Naive thymus-derived CD4-positive, alpha-beta T cell (primary cell): ENCODE results near the gene SDHAF3. TPM values are rescaled to one million over a fixed set of nuclear protein-coding genes. Genes with fewer than 3 reads are reported as not detected.
"Not testable (repeated sequence)": the region's sequence is repeated elsewhere in the genome, so short reads cannot be mapped to it uniquely, and the experiment has no call there.

Experiments used
- ATAC-seq: fragments of 150-1000 bp; cut with Tn5 transposase; 2 replicates; pipeline ENCODE4 v1.10.0; 2021; ENCODE audit warnings: mild to moderate bottlenecking, moderate library complexity
- CTCF ChIA-PET: fragments of 350-600 bp; sonication (Branson Sonifier 250); formaldehyde crosslinking; loops from one replicate; lab custom pipeline; 2021; ENCODE audit warnings: antibody characterized with exemption; lab: Charles Lee
- POLR2A ChIA-PET: fragments of 350-600 bp; sonication (Branson Sonifier 250); formaldehyde crosslinking; loops from one replicate; lab custom pipeline; 2021; ENCODE audit warnings: antibody characterized with exemption, inconsistent platforms; lab: Charles Lee
- DNase-seq, 9 donors: peaks; one replicate each; pipeline versions ENCODE4 v3.0.0 to v3.0.0-alpha.2; 2020 to 2022; ENCODE audit warnings: mixed read lengths in 1 of 9
- H3K27ac ChIP-seq: one replicate; pipeline ENCODE4 v1.7.0; 2013; ENCODE audit warnings: mild to moderate bottlenecking, low read depth, low read length, moderate library complexity
- H3K27me3 ChIP-seq, 2 donors: one replicate each; pipeline ENCODE4 v1.7.0; 2013; ENCODE audit warnings: low read length in 2 of 2, mild to moderate bottlenecking in 2 of 2, moderate library complexity in 2 of 2; ENCODE audit not compliant: control insufficient read depth in 2 of 2, insufficient read depth in 2 of 2
- H3K36me3 ChIP-seq, 3 experiments: 1 replicate in 2 of 3; 2 replicates in 1 of 3; pipeline ENCODE4 v1.7.0; 2013; ENCODE audit warnings: low read length in 3 of 3, mild to moderate bottlenecking in 3 of 3, moderate library complexity in 1 of 3; ENCODE audit not compliant: insufficient read depth in 3 of 3, control insufficient read depth in 2 of 3
- H3K4me1 ChIP-seq, 2 donors: one replicate each; pipeline ENCODE4 v1.7.0; 2013; ENCODE audit warnings: low read length in 2 of 2, mild to moderate bottlenecking in 2 of 2, moderate library complexity in 1 of 2; ENCODE audit not compliant: control insufficient read depth in 2 of 2, insufficient read depth in 2 of 2
- H3K4me3 ChIP-seq: 2 replicates; pipeline ENCODE4 v1.7.0; 2013; ENCODE audit warnings: mild to moderate bottlenecking, low read length
- H3K9me3 ChIP-seq, 3 experiments: 1 replicate in 2 of 3; 2 replicates in 1 of 3; pipeline ENCODE4 v1.7.0; 2013; ENCODE audit warnings: low read length in 3 of 3; ENCODE audit not compliant: control insufficient read depth in 2 of 3
- H3K27ac Mint-ChIP-seq, 9 donors: one replicate each; pipeline ENCODE4 v1.8.0; 2020 to 2022; ENCODE audit warnings: mixed read lengths in 9 of 9, mild to moderate bottlenecking in 8 of 9, moderate library complexity in 5 of 9, inconsistent platforms in 2 of 9
- H3K27me3 Mint-ChIP-seq, 5 donors: one replicate each; pipeline ENCODE4 v1.8.0; 2021 to 2022; ENCODE audit warnings: mixed read lengths in 5 of 5, mild to moderate bottlenecking in 1 of 5
- H3K36me3 Mint-ChIP-seq, 5 donors: one replicate each; pipeline ENCODE4 v1.8.0; 2020 to 2022; ENCODE audit warnings: mixed read lengths in 5 of 5, mild to moderate bottlenecking in 3 of 5, inconsistent platforms in 1 of 5
- H3K4me1 Mint-ChIP-seq, 7 donors: one replicate each; pipeline ENCODE4 v1.8.0; 2020 to 2022; ENCODE audit warnings: mixed read lengths in 7 of 7, mild to moderate bottlenecking in 3 of 7, inconsistent platforms in 1 of 7
- H3K4me3 Mint-ChIP-seq, 10 donors: one replicate each; pipeline ENCODE4 v1.8.0; 2020 to 2022; ENCODE audit warnings: mild to moderate bottlenecking in 10 of 10, mixed read lengths in 10 of 10, moderate library complexity in 6 of 10, inconsistent platforms in 2 of 10
- H3K9me3 Mint-ChIP-seq, 11 donors: one replicate each; pipeline ENCODE4 v1.8.0; 2020 to 2022; ENCODE audit warnings: mixed read lengths in 11 of 11, mild to moderate bottlenecking in 4 of 11, inconsistent platforms in 1 of 11, moderate library complexity in 1 of 11
- intact Hi-C, 2 donors: fragments of 100-400 bp; cut with micrococcal nuclease; formaldehyde crosslinking; loops; one replicate each; pipeline ENCODE4 v1.15.1; 2023
- polyA plus RNA-seq, 2 donors: library from polyadenylated mRNA; unstranded; fragments of 300-500 nt; fragmentation: Illumina TruSeq; gene quantifications; one replicate each; pipeline ENCODE4 v1.2.3, GENCODE V29; 2021
- total RNA-seq, 6 experiments: library from RNA in 5 of 6; stranded (reverse) in 5 of 6; gene quantifications; 1 replicate in 5 of 6; 2 replicates in 1 of 6; pipeline ENCODE4 v1.2.3 and lab custom pipeline; 2021 to 2026

Gene SDHAF3
- total and polyA plus RNA-seq, 7 experiments from 2014 or later, result 8.4 to 67.8 (median 14.4) TPM

- Mint-ChIP-seq H3K4me1 (peaks cover 20 to 77% (median 65%) of the 10 kb centered on the region in 7 donors), H3K36me3 (peaks cover 0 to 31% (median 16%) of the 10 kb centered on the region in 5 donors), H3K27me3 (no peaks in the 10 kb centered on the region), H3K27ac (peak overlapping the region in 3 of 9 donors; percentile 14 to 75 (median 40)), H3K4me3 (peak overlapping the region in 9 of 10 donors; percentile 3 to 98 (median 50)), H3K9me3 (peaks cover 0 to 16% (median 1%) of the 10 kb centered on the region in 11 donors)
- Histone ChIP-seq H3K27me3 (no peaks in the 10 kb centered on the region), H3K36me3 (no peaks in the 10 kb centered on the region), H3K27ac (no peak overlapping the region), H3K4me1 (peaks cover 7 to 15% of the 10 kb centered on the region in 2 donors), H3K9me3 (no peaks in the 10 kb centered on the region), H3K4me3 (no peak overlapping the region)
- no peak for ATAC-seq
- ChIA-PET POLR2A (interaction anchor here (0.7 kb wide), 1 partner anchor 753 kb away, joined by 4 read pairs; no protein-coding TSS in a partner anchor), CTCF (no interaction called here)
- no peak for DNase-seq
- intact Hi-C loops, result loop anchor here (5.0 to 10.0 kb wide), 2 partner anchors 1045 to 1758 kb away; partner anchors contain the start of gene TRRAP (in 1 of the 2)
Measured at GRCh38 chr7:97119747-97120146, 2.2 kb downstream of the SDHAF3 start.

DNA sequence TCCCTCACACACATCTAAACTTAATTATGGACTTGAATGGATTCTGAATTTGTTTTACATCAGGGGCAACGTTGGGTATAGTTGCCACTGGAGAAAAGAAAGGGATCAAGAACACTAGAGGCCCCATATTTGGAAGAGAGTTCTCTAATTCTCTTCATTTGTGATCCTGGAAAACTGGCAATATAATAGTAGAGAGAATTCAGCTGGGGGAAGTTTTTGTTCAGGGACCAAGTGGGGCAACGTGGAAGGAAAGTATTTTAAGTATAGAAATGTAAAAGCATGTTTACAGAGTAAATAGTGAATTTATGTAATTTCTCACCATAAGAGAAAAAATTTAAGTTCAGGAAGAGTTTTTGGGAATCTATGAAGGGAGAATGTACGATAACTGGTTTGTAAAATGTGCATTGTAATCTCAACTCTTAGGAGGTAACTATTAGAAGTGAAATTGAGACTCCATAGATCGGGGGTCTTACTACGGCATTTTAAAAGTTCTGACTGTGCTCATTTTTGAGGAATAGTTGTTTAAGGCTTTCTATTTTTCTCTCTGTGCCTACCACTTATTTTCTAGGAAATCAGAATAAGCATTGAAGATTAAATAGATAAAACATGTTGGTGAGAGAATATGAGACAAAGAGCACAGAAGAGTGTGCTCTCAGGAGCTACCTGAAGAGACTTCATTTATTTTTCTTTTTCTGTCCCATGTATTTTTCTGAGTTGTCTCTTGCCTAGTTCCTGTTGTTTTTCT, 3.4 kb downstream of the SDHAF3 start:
- Mint-ChIP-seq H3K27ac (no peak overlapping the region), H3K36me3 (peaks cover 7 to 39% (median 25%) of the 10 kb centered on the region in 5 donors), H3K27me3 (no peaks in the 10 kb centered on the region), H3K9me3 (peaks cover 0 to 23% (median 8%) of the 10 kb centered on the region in 11 donors), H3K4me1 (peaks cover 23 to 80% (median 72%) of the 10 kb centered on the region in 7 donors), H3K4me3 (peak overlapping the region in 1 of 10 donors; percentile 11)
- intact Hi-C loops, result no loop called here
- Histone ChIP-seq H3K4me3 (no peak overlapping the region), H3K9me3 (no peaks in the 10 kb centered on the region), H3K27me3 (no peaks in the 10 kb centered on the region), H3K27ac (no peak overlapping the region), H3K4me1 (peaks cover 7 to 15% of the 10 kb centered on the region in 2 donors), H3K36me3 (no peaks in the 10 kb centered on the region)
- ATAC-seq, result no peak
- DNase-seq, result no peak
- POLR2A ChIA-PET, result no interaction called here
- CTCF ChIA-PET, result no interaction called here

DNA sequence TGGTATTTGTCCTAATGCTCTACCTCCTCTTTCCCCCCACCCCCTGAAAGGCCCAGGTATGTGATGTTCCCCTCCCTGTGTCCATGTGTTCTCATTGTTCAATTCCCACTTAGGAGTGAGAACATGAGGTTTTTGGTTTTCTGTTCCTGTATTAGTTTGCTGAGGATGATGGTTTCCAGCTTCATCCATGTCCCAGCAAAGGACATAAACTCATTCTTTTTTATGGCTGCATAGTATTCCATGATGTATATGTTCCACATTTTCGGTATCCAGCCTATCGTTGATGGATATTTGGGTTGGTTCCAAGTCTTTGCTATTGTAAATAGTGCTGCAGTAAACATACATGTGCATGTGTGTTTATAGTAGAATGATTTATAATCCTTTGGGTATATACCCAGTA, 5.6 kb downstream of the SDHAF3 start:
- peaks cover 15 to 71% (median 63%) of the 10 kb centered on the region in 7 donors for H3K4me1 Mint-ChIP-seq

DNA sequence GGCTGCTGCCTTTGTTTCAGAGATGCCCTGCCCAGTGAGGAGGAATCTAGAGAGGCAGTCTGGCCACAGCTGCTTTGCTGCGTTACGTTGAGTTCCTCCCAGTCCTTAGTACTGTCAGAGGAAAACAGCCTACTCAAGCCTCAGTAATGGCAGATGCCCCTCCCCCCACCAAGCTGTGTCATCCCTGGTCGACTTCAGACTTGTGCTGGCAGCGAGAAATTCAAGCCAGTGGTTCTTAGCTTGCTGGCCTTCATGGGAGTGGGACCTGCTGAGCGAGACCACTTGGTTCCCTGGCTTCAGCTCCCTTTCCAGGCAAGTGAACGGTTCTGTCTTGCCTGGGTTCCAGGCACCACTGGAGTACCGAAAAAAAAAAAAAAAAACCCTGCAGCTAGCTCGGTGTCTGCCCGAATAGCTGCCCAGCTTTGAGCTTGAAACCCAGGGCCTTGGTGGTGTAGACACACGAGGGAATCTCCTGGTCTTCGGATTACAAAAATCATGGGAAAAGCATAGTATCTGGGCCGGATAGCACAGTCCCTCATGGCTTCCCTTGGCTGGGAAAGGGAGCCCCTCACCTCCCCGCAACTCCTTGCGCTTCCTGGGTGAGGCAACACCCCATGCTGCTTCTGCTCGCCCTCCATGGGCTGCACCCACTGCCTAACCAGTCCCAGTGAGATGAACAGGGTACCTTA, 9.1 kb downstream of the SDHAF3 start:
- Mint-ChIP-seq H3K4me3 (no peak overlapping the region), H3K9me3 (peaks cover 0 to 12% (median 6%) of the 10 kb centered on the region in 11 donors), H3K27me3 (no peaks in the 10 kb centered on the region), H3K27ac (no peak overlapping the region), H3K4me1 (peaks cover 3 to 57% (median 47%) of the 10 kb centered on the region in 7 donors), H3K36me3 (peaks cover 7 to 38% (median 28%) of the 10 kb centered on the region in 5 donors)
- ChIA-PET POLR2A (no interaction called here), CTCF (no interaction called here)
- Histone ChIP-seq H3K36me3 (peaks cover 0 to 3% (median 0%) of the 10 kb centered on the region in 3 experiments), H3K4me1 (no peaks in the 10 kb centered on the region), H3K9me3 (no peaks in the 10 kb centered on the region), H3K27me3 (no peaks in the 10 kb centered on the region), H3K27ac (no peak overlapping the region), H3K4me3 (no peak overlapping the region)
- ATAC-seq (no peak), DNase-seq (no peak)
- intact Hi-C loops, result no loop called here

More for the DNA sequence above, 5.6 kb downstream of the SDHAF3 start:
- CTCF ChIA-PET, H3K27me3 ChIP-seq, ATAC-seq, H3K36me3 ChIP-seq, H3K4me3 Mint-ChIP-seq, H3K27ac Mint-ChIP-seq, H3K27ac ChIP-seq, H3K4me1 ChIP-seq, H3K4me3 ChIP-seq, H3K27me3 Mint-ChIP-seq, intact Hi-C loops, DNase-seq, H3K9me3 ChIP-seq: not testable (repeated sequence)
- H3K9me3 Mint-ChIP-seq, result peaks cover 0 to 14% (median 6%) of the 10 kb centered on the region in 11 donors
- peaks cover 7 to 43% (median 33%) of the 10 kb centered on the region in 5 donors for H3K36me3 Mint-ChIP-seq
- POLR2A ChIA-PET, result interaction anchor here (0.6 kb wide), 1 partner anchor 981 kb away, joined by 6 read pairs; no protein-coding TSS in a partner anchor

DNA sequence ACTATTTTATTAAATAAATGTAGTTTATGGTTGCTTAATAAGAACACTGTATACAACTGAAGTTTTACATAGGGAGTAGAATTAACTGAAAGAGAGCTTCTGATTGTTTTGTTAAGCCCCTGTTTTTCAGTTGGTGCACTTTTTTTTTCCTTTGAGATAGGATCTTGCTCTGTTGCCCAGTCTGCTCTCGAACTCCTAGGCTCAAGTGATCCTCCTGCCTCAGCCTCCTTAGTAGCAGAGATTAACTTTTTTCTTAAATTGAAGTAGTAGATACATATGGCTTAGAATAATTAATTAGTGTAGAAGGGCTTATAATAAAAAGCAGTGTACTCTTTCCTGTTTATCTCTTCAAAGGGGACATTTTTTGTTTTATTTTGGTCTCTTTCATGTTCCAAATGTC, 11.2 kb downstream of the SDHAF3 start:
- no peak overlapping the region for H3K4me3 ChIP-seq
- H3K4me1 ChIP-seq, result no peaks in the 10 kb centered on the region
- DNase-seq (no peak), ATAC-seq (no peak)
- no peak overlapping the region for H3K27ac Mint-ChIP-seq
- no peaks in the 10 kb centered on the region for H3K27me3 Mint-ChIP-seq
- intact Hi-C loops, result no loop called here
- H3K27ac ChIP-seq, result no peak overlapping the region
- ChIA-PET POLR2A (no interaction called here), CTCF (no interaction called here)
- no peak overlapping the region for H3K4me3 Mint-ChIP-seq
- H3K4me1 Mint-ChIP-seq, result peaks cover 3 to 50% (median 41%) of the 10 kb centered on the region in 7 donors
- no peaks in the 10 kb centered on the region for H3K27me3 ChIP-seq
- H3K9me3 Mint-ChIP-seq, result peaks cover 0 to 11% (median 6%) of the 10 kb centered on the region in 11 donors
- H3K36me3 Mint-ChIP-seq, result peaks cover 7 to 35% (median 23%) of the 10 kb centered on the region in 5 donors
- peaks cover 0 to 3% (median 0%) of the 10 kb centered on the region in 3 experiments for H3K36me3 ChIP-seq
- no peaks in the 10 kb centered on the region for H3K9me3 ChIP-seq

DNA sequence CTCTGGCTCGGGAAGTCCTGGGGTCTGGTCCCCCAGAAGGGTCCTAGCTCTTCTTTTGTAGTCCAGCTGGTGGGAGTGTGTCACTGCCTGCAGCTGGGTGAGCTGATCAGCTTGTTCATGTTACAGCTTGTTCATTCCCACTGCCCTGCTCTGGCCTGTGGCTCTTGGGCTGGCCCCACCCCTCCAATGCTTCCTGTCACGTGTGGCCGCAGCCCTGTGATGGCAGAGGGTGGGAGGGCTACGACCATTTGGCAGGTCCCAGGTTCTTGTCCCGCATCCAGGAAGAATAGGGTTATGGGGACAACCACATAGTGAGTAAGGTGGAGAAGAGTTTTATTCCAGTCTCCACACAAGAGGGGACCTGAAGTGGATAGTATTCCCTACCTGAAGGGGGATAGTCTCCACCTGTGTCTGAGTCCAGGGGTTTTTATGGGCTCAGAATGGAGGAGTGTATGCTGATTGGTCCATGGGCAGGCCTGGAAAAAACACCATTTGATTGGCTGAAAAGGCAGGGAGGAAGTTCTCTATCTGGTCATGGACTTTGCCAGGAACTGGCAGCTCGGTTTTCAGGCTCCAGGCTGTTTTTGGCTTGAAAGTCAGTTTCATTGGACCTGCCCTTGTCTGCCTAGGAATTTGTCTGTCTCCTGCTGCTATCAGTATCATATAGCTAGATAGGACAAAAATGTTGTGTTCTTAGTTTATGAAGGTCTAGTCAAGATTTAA, 13.1 kb downstream of the SDHAF3 start:
- Mint-ChIP-seq H3K27ac (no peak overlapping the region), H3K4me1 (peaks cover 3 to 46% (median 40%) of the 10 kb centered on the region in 7 donors), H3K36me3 (peaks cover under 1 to 24% (median 16%) of the 10 kb centered on the region in 5 donors), H3K9me3 (peaks cover 0 to 2% (median 0%) of the 10 kb centered on the region in 11 donors), H3K4me3 (no peak overlapping the region), H3K27me3 (no peaks in the 10 kb centered on the region)
- Histone ChIP-seq H3K4me1 (no peaks in the 10 kb centered on the region), H3K27ac (no peak overlapping the region), H3K27me3 (no peaks in the 10 kb centered on the region), H3K36me3 (peaks cover 0 to 3% (median 0%) of the 10 kb centered on the region in 3 experiments), H3K4me3 (no peak overlapping the region), H3K9me3 (no peaks in the 10 kb centered on the region)
- ChIA-PET POLR2A (interaction anchor here (1.2 kb wide), 1 partner anchor 13 kb away, joined by 4 read pairs; the partner anchor contains the start of gene SDHAF3), CTCF (no interaction called here)
- ATAC-seq (no peak), DNase-seq (no peak)
- intact Hi-C loops, result no loop called here
